Activated naive CD4-positive, alpha-beta T cell treated with anti-CD3 and anti-CD28 coated beads, Interleukin-2, amount 50 U/mL, for 72 hours (primary cell): ENCODE results near the gene AP2B1. TPM values are rescaled to one million over a fixed set of nuclear protein-coding genes. Genes with fewer than 3 reads are reported as not detected.

Source experiments
- ATAC-seq, 2 donors: fragments of 150-1000 bp; cut with Tn5 transposase; 2 replicates each; pipeline ENCODE4 v1.10.0; 2021; ENCODE audit warnings: mild to moderate bottlenecking in 2 of 2, moderate library complexity in 2 of 2
- DNase-seq, 2 donors: peaks; one replicate each; pipeline ENCODE4 v3.0.0; 2021 to 2022; ENCODE audit warnings: low spot score in 2 of 2
- H3K27ac Mint-ChIP-seq, 2 donors: one replicate each; pipeline ENCODE4 v1.8.0; 2022; ENCODE audit warnings: mild to moderate bottlenecking in 2 of 2, mixed read lengths in 2 of 2
- H3K36me3 Mint-ChIP-seq, 2 donors: one replicate each; pipeline ENCODE4 v1.8.0; 2022; ENCODE audit warnings: mixed read lengths in 2 of 2
- H3K9me3 Mint-ChIP-seq, 2 donors: one replicate each; pipeline ENCODE4 v1.8.0; 2022; ENCODE audit warnings: mixed read lengths in 2 of 2
- total RNA-seq, 2 donors: library from RNA; stranded (reverse); gene quantifications; one replicate each; pipeline ENCODE4 v1.2.3, GENCODE V29; 2022

AP2B1 gene
- total RNA-seq, 2 donors from 2014 or later, result 185 to 202 TPM

DNA sequence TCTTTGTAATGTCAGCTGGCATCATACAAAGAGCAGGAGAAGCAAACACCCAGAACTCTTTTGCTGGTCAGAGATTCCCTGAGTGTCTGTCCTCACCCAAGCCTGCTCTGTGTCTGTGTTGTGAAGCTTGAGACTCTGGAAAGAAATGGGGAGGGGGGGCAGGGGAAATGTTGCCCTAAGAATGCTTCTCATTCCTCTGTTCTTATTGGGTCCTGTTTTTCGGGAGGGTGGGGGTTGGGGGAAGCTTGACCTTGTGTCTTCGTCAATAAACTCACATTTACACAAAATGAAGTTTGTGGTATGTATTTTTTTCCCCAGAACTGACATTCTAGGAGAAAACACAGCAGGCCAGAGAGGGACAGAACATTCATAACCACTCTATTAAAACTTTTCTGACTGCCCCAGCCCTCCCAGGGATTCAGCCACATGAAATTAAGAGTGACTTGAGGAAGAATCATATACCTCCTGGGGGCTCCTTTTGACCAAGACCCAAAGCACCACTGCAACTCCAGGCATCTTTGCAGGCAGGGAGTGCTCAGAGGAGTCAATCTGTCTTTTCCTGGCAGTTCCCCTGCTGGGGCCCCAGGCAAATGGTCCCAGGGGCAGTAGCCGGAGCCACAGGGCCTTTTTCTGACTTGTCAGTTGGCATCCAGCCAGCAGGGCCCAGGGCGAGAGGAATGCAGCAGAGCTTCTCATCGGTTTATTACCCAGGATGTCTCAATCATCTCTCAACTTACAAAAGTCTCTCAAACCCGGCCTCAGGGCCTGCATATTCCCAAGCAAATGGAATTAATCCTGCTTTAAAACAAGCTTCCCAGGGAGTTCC, 139.2 kb downstream of the AP2B1 start:
- DNase-seq (no peak), ATAC-seq (no peak)
- Mint-ChIP-seq H3K27ac (no peak overlapping the region), H3K9me3 (no peaks in the 10 kb centered on the region), H3K36me3 (no peaks in the 10 kb centered on the region)

- no peaks in the 10 kb centered on the region for H3K36me3 Mint-ChIP-seq
- no peak overlapping the region for H3K27ac Mint-ChIP-seq
- no peak for DNase-seq
- no peak for ATAC-seq
- no peaks in the 10 kb centered on the region for H3K9me3 Mint-ChIP-seq
Observed at GRCh38 chr17:35726953-35727460, 139.9 kb downstream of the AP2B1 start.

DNA sequence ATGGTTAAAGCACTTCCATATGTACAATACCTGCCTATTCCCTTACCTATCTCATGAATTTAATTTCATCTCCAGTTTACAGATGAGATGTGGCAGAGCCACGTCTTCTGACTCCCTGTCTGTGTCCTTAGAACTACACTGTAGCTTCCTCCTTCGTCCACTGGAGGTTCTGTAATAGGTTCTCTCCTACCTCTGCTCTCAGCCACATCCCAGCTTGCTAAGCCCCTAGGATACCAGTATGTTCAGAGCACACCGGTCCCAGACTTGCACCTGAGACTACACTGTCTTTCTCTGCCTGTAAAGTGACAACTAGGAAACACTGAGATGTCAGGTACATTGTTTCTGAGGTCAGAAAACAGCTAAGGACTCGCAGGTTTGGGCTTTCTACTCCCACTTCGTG, 140.5 kb downstream of the AP2B1 start:
- no peak for ATAC-seq
- Mint-ChIP-seq H3K27ac (peak overlapping the region in 1 of 2 donors; percentile 26), H3K9me3 (no peaks in the 10 kb centered on the region), H3K36me3 (no peaks in the 10 kb centered on the region)
- no peak for DNase-seq

GRCh38 chr17:35728551-35728950, 141.4 kb downstream of the AP2B1 start:
- ATAC-seq (no peak), DNase-seq (no peak)
- Mint-ChIP-seq H3K27ac (peak overlapping the region in 1 of 2 donors; percentile 38), H3K9me3 (no peaks in the 10 kb centered on the region), H3K36me3 (no peaks in the 10 kb centered on the region)

DNA sequence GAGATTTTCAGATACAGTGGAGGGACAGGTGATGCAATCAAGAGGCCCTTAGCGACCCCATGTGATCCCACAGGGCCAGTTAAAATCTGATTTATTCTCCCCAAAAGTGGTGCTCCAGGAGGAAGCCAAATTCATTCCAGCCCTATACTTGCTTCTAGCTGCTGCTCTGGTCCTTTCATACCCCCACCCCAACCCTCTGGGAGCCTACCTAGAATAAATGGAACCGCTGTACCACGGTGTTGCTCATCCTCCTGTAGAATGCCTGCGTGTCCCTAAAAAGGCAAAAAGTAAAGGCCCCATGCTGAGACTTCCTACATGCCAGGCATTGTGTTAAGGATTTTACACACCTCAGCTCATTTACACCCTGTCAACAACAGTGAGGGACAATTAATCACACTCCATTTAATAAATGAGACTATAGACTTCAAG, 142.3 kb downstream of the AP2B1 start:
- Mint-ChIP-seq H3K36me3 (no peaks in the 10 kb centered on the region), H3K9me3 (no peaks in the 10 kb centered on the region), H3K27ac (no peak overlapping the region)
- DNase-seq (no peak), ATAC-seq (no peak)

- DNase-seq (no peak), ATAC-seq (peak; percentile 37 to 44)
- H3K27ac Mint-ChIP-seq, result peak overlapping the region in 1 of 2 donors; percentile 58
- H3K9me3 Mint-ChIP-seq, result no peaks in the 10 kb centered on the region
- H3K36me3 Mint-ChIP-seq, result no peaks in the 10 kb centered on the region
Observed at GRCh38 chr17:35730400-35731005, 143.4 kb downstream of the AP2B1 start.

GRCh38 chr17:35731239-35731916, 144.3 kb downstream of the AP2B1 start, which contains the start of gene RASL10B:
Gene RASL10B, plus strand, starts transcription at chr17:35731639. Its CDS starts 3,546 bp downstream, at chr17:35735185.
- peak within 1 kb of the TSS in 1 of 2 donors; percentile 58 for H3K27ac Mint-ChIP-seq
- H3K36me3 Mint-ChIP-seq, result no peaks in the 10 kb centered on the region
- ATAC-seq (peak; percentile 54 to 76), DNase-seq (peak in 1 of 2 donors; percentile 54)
- no peaks in the 10 kb centered on the region for H3K9me3 Mint-ChIP-seq

DNA sequence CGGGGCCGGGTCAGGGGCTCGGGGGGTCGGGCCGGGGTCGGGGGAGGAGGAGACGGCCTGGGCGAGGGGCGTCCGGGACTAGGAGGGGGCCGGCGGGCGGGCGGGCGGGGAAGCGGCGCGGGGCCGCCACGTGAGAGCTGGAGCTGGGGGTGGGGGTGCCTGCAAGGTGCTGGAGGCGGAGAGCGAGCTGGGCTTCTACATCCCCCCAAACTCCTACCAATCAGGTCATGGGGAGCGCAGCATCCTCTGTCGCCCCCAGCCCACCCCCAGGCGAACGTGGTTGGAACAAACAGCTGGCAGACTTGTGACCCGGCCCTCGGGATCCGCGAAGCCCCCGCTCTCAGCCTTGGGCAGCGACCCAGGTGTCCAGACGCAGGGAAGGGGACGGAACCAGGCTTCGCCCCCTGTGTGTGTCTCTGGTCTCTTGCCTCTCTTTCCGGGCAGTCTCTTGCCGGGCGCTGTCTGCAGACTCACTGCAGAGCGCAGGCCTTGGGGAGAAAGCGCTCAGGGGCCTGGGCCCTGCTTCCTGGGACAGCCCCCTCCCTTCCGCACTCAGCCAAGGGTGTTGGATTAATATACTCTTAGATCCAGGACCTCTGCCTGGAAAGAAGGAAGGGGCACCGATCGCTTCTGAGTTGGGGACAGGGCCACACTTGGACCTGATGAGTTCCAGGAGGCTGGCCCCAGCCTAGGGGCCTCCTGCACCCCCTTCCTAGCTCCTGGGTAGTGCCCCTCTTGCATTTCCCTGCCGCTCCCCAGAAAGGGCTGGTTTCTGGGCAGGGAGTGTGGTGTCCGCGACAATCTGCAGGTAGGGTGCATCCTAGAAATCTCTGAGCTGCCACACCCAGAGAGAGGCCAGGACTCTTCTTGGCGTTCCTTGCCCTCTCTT, 145.0 kb downstream of the AP2B1 start:
- no peaks in the 10 kb centered on the region for H3K9me3 Mint-ChIP-seq
- no peak for ATAC-seq

DNA sequence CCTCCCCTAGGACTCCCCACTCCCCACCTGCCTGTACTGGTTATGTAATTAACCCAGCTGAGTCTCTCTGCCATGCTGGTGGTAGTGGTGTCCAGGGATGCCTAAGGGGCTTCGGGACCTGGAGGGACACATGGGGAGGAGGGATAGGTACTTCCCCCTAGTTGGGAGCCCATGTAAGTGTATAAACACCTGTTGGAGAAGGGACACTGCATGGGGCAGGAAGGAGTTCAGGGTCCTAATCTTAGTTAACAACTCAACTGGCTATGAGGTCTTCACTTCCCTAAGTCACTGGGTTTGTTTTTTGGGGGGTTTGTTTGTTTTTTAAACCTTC, 145.6 kb downstream of the AP2B1 start:
- ATAC-seq (no peak), DNase-seq (no peak)
- Mint-ChIP-seq H3K9me3 (no peaks in the 10 kb centered on the region), H3K36me3 (no peaks in the 10 kb centered on the region), H3K27ac (peak overlapping the region in 1 of 2 donors; percentile 22)

More for the DNA sequence above, 145.0 kb downstream of the AP2B1 start:
- no peaks in the 10 kb centered on the region for H3K36me3 Mint-ChIP-seq
- peak overlapping the region in 1 of 2 donors; percentile 22 for H3K27ac Mint-ChIP-seq
- no peak for DNase-seq

DNA sequence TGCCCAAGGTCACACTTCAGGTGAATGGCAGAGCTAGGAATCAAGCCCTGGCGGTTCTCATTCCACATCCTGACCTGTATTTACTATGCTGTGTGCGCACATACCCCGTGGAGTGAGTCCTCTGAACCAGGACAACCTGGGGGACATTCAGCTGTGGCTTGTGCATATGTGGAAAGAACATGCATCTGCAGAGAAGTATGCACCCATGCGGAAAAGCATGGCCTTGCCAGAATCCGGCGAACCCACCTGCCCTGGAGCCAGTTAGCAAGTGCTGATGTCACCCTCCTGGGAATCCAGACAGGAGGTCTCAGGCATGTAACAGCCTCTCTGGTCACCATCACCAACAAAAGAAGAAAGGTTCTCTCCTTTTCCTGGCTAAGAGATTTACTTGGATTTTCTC, 146.2 kb downstream of the AP2B1 start:
- Mint-ChIP-seq H3K9me3 (no peaks in the 10 kb centered on the region), H3K36me3 (no peaks in the 10 kb centered on the region)

GRCh38 chr17:35734396-35734795, 147.3 kb downstream of the AP2B1 start:
- Mint-ChIP-seq H3K36me3 (no peaks in the 10 kb centered on the region), H3K9me3 (no peaks in the 10 kb centered on the region), H3K27ac (no peak overlapping the region)
- DNase-seq (no peak), ATAC-seq (no peak)

More for the DNA sequence above, 146.2 kb downstream of the AP2B1 start:
- ATAC-seq (no peak), DNase-seq (no peak)
- H3K27ac Mint-ChIP-seq, result no peak overlapping the region

GRCh38 chr17:35735036-35735805, 148.1 kb downstream of the AP2B1 start:
- no peak overlapping the region for H3K27ac Mint-ChIP-seq
- H3K9me3 Mint-ChIP-seq, result no peaks in the 10 kb centered on the region
- ATAC-seq (no peak), DNase-seq (no peak)
- no peaks in the 10 kb centered on the region for H3K36me3 Mint-ChIP-seq

GRCh38 chr17:35736236-35736635, 149.1 kb downstream of the AP2B1 start:
- ATAC-seq (no peak), DNase-seq (no peak)
- Mint-ChIP-seq H3K27ac (no peak overlapping the region), H3K9me3 (no peaks in the 10 kb centered on the region), H3K36me3 (no peaks in the 10 kb centered on the region)

DNA sequence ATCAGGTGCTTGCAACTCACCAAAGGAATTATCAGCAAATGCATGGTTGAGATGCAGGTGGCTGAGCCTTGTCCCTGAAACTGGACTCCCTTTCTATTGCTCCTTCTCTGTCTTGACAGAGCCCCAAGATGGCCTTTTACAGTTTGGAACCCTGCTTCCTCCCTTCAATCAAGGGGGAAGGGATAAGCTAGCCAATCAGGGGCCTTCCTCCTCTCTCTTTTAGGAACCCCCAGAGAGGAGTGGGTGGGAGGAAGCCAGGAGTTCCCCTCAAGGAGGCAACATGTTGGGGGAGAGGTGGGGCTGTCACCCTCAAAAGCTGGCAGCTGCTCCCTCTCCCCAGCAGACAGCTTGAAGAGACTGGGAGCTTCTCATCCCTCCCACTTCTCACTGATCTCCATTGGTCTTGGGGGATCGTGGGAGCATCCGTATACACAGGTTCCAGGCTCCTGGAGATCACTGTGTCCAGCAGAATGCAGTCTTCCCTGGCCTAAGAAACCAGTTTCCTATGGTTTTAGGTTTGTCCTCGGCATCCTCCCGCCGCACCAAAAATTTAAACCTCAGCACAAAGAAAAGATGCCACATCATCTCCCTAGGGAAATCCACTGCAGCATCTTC, 151.5 kb downstream of the AP2B1 start:
- Mint-ChIP-seq H3K36me3 (no peaks in the 10 kb centered on the region), H3K27ac (no peak overlapping the region), H3K9me3 (no peaks in the 10 kb centered on the region)
- ATAC-seq (no peak), DNase-seq (no peak)

DNA sequence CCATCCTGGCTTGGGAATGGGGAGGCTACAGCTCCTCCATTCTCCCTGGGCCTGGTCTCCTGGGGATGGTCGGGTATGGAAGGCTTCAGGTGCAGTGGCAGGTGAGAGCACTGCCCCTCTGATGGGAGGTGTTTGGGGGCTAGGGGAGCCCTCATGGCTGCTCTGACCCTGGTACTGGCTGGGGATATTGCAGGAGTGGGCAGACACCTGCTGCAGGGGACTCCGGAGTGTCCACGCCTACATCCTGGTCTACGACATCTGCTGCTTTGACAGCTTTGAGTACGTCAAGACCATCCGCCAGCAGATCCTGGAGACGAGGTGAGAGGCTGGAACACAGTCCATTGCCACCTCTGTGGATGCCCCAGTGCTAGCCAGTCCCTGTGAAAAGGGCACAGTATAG, 153.1 kb downstream of the AP2B1 start:
- no peaks in the 10 kb centered on the region for H3K9me3 Mint-ChIP-seq
- H3K27ac Mint-ChIP-seq, result no peak overlapping the region
- no peaks in the 10 kb centered on the region for H3K36me3 Mint-ChIP-seq
- DNase-seq (no peak), ATAC-seq (no peak)
